ENCODE results near the gene CETN1.

The CETN1 gene

DNA sequence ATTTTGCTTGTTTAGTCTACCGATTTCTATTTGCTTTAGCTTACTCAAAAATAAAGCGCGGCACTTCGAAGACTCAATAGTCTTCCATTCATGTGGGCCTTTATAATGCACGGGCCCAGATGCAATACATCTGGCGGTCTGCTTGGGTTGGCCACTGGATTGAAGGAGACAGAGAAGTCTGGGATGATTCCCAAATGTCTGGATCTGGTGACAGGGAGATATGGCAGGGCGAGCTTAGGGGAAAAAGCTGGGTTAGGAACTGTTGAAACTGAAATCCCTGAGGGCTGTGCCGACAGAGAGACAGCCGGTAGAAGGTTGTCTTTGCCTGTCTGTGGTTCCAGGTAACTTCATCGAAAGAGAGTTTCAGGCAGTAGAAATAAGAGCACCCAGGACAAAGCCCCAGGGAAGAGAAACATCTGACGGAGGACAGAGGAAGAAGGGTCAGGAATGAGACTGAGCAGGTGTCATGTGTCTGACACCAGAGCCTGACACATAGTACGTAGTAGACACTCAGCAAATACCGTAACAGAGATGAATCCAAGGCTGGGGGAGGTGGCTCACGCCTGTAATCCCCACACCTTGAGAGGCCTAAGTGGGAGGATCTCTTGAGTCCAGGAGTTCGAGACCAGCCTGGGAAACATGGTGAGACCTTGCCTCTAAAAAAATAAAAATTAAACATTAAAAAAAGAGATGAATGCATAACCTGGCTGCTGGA lies 30.2 kb downstream of the CETN1 start:
- H3K4me3 ChIP-seq (ENCODE audit: low read length): no peak overlapping the region
- no peak for DNase-seq (ENCODE audit: low read depth)
- TF ChIP-seq, protein P1, sequence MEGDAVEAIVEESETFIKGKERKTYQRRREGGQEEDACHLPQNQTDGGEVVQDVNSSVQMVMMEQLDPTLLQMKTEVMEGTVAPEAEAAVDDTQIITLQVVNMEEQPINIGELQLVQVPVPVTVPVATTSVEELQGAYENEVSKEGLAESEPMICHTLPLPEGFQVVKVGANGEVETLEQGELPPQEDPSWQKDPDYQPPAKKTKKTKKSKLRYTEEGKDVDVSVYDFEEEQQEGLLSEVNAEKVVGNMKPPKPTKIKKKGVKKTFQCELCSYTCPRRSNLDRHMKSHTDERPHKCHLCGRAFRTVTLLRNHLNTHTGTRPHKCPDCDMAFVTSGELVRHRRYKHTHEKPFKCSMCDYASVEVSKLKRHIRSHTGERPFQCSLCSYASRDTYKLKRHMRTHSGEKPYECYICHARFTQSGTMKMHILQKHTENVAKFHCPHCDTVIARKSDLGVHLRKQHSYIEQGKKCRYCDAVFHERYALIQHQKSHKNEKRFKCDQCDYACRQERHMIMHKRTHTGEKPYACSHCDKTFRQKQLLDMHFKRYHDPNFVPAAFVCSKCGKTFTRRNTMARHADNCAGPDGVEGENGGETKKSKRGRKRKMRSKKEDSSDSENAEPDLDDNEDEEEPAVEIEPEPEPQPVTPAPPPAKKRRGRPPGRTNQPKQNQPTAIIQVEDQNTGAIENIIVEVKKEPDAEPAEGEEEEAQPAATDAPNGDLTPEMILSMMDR (conservative IDR thresholded peaks at IDR 0.05; ENCODE audit: low read depth, low read length): no peak

DNA sequence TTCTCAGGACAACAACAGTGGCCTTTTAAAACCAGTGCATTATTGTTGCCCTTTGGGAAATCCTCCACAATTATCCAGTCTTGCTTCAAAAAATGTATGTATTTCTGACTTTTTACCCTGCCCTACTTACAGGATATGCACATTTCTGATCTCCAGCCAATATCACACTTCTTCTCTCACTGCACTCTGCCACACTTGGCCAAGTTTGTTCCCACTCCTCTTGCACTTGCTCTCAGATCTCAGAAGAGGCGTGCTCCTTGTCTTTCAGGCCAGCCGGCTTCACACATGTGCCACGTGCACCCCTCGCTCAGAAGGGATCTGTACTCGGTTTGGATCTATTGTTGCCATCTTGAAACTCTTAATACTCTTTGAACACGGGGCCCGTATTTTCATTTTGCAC lies 32.0 kb downstream of the CETN1 start:
- DNase-seq (ENCODE audit: low read depth): no peak
- TF ChIP-seq, protein P1 (conservative IDR thresholded peaks at IDR 0.05; ENCODE audit: low read depth, low read length): no peak
- H3K4me3 ChIP-seq (ENCODE audit: low read length): no peak overlapping the region

DNA sequence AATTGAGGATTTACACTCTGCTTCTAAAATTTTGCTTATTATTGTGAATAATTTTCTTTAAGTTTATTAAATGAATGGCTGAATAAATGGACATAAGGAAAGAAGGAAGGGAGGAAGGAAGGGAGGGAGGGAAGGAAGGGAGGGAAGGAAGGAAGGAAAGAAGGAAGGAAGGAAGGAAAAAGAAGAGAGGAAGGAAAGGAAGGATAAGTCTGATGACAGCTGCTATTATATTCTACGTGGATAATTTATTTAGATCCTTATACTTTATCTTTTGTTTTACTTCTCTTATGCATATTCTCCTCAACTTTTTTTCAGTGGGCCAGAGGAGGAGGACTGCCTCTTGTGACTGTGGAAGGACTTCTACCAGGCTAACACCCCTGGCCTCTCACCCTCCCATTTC lies 34.0 kb downstream of the CETN1 start:
- DNase-seq (ENCODE audit: low read depth): no peak
- no peak overlapping the region for H3K4me3 ChIP-seq (ENCODE audit: low read length)
- TF ChIP-seq, protein P1 (conservative IDR thresholded peaks at IDR 0.05; ENCODE audit: low read depth, low read length): no peak

DNA sequence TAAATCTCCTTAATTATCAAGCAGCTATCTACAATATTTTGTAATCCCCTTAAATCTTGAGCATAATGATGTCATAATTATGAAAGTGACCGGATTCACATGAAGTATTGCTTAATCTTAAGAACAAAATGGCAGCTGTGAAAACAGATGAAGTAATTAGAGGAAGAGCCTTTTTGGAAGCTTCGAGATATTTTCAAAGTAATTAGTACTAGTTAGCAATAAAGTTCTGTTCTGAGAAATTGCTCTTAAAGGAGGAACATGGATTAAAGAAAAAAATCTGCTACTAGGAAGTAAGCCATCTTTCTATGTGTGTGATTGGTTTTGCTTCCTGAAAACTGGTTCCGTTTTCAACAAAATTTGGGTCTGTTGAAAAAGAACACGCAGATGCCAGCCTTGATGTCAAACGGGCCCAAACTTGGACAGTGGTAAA lies 34.9 kb downstream of the CETN1 start:
- TF ChIP-seq, protein P1 (conservative IDR thresholded peaks at IDR 0.05; ENCODE audit: low read depth, low read length): no peak
- no peak for DNase-seq (ENCODE audit: low read depth)
- no peak overlapping the region for H3K4me3 ChIP-seq (ENCODE audit: low read length)

DNA sequence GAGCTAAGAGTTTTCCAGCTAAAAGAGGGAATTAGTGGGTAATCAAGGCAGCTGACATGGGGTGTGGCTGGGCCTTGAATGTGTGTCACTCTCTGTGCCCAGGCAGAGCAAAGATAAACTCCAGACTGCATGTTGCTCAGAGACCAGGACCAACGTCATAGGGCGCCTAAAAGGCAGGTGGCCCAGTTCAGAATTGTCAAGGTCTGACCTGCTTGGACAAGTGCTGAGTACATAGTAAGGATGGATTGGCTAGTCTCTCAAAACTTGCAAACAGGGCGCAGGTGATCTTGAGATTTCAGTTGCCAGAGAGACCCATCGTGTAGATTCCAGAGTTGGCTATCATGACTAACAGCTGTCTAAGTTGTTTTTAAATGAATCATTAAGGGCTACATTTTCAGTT lies 35.6 kb downstream of the CETN1 start:
- TF ChIP-seq, protein P1 (conservative IDR thresholded peaks at IDR 0.05; ENCODE audit: low read depth, low read length): no peak
- no peak for DNase-seq (ENCODE audit: low read depth)
- no peak overlapping the region for H3K4me3 ChIP-seq (ENCODE audit: low read length)

DNA sequence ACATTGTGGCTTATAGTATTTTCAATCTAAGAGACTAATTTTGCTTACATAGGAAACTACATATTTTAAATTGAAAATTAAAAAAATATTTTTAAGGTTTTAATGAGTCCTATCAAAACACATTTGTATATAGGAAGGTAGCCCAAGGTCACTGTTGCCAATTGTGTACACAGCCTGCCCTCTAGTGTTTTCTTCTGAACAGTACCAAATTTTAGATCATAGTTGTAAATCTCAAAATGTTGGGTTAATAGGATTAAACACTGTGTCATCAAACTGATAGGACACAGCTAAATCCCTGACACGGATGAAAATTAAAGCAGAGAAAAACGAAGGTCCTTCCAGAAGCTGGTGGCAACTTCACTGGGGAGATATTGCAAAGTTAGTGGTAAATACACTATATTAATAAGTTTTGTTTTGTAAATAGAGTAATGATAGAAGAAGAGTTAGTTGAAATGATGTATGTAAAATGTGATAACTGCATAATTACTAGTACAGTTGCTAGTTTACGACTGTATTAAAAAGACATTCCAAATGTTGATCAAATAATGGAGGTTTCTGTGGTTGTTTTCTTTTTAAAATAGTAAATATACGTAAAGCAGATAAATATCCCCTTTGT lies 36.3 kb downstream of the CETN1 start:
- no peak for DNase-seq (ENCODE audit: low read depth)
- H3K4me3 ChIP-seq (ENCODE audit: low read length): no peak overlapping the region
- TF ChIP-seq, protein P1 (conservative IDR thresholded peaks at IDR 0.05; ENCODE audit: low read depth, low read length): peak; percentile 73

DNA sequence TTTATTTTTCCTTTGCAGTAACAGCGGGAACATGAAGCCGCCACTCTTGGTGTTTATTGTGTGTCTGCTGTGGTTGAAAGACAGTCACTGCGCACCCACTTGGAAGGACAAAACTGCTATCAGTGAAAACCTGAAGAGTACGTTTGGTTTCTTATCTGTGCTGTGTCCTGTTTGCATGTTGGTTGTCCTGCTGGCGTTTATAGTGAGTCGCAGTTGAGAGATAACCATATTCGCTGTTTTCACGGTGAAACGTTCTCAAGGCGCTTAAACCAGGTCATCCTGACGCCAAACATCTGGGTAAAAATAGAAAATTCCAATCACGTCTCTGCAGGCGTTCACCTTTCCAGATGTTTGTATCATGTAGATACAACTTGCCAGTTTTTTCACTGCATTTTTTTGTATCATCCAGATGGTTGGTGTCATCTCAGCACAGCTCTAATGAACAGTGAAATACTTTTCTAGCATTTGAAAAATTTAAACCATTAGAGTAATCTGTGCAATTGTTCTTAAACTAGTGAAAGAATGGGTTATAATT lies 37.9 kb downstream of the CETN1 start:
- TF ChIP-seq, protein P1 (conservative IDR thresholded peaks at IDR 0.05; ENCODE audit: low read depth, low read length): no peak

More for the DNA sequence above, 37.9 kb downstream of the CETN1 start:
- H3K4me3 ChIP-seq (ENCODE audit: low read length): no peak overlapping the region
- no peak for DNase-seq (ENCODE audit: low read depth)

Data from retinal pigment epithelial cell (primary cell).